ENCODE data around the gene GRIFIN. TPM values are rescaled to one million over a fixed set of nuclear protein-coding genes. Genes with fewer than 3 reads are reported as not detected.

Gene GRIFIN
- total and polyA plus RNA-seq, 9 of the 15 experiments (the other 6 are each of a cell fraction or from before 2014, with no cell fraction given): not detected

- TF ChIP-seq GATAD2B (IDR thresholded peaks at IDR 0.05; ENCODE audit: borderline replicate concordance) (no peak), U2AF2 (optimal IDR thresholded peaks at IDR 0.05; ENCODE audit: low read depth, low read length) (no peak), RCOR1 (IDR thresholded peaks at IDR 0.05; ENCODE audit: borderline replicate concordance in 1 of 2, low read depth in 2 of 2, low read length in 2 of 2) (peak in 1 of 2 experiments; percentile 42; a peak in 1 of 4 replicates), ZNF12 (CRISPR knock-in tag; IDR thresholded peaks at IDR 0.05) (0 out of 2 replicates have a peak, but pooled peaks have one; percentile 41), NFXL1 (CRISPR knock-in tag; IDR thresholded peaks at IDR 0.05) (no peak), ZNF282 (CRISPR knock-in tag; IDR thresholded peaks at IDR 0.05) (no peak)
- TF ChIP-seq, protein P1, sequence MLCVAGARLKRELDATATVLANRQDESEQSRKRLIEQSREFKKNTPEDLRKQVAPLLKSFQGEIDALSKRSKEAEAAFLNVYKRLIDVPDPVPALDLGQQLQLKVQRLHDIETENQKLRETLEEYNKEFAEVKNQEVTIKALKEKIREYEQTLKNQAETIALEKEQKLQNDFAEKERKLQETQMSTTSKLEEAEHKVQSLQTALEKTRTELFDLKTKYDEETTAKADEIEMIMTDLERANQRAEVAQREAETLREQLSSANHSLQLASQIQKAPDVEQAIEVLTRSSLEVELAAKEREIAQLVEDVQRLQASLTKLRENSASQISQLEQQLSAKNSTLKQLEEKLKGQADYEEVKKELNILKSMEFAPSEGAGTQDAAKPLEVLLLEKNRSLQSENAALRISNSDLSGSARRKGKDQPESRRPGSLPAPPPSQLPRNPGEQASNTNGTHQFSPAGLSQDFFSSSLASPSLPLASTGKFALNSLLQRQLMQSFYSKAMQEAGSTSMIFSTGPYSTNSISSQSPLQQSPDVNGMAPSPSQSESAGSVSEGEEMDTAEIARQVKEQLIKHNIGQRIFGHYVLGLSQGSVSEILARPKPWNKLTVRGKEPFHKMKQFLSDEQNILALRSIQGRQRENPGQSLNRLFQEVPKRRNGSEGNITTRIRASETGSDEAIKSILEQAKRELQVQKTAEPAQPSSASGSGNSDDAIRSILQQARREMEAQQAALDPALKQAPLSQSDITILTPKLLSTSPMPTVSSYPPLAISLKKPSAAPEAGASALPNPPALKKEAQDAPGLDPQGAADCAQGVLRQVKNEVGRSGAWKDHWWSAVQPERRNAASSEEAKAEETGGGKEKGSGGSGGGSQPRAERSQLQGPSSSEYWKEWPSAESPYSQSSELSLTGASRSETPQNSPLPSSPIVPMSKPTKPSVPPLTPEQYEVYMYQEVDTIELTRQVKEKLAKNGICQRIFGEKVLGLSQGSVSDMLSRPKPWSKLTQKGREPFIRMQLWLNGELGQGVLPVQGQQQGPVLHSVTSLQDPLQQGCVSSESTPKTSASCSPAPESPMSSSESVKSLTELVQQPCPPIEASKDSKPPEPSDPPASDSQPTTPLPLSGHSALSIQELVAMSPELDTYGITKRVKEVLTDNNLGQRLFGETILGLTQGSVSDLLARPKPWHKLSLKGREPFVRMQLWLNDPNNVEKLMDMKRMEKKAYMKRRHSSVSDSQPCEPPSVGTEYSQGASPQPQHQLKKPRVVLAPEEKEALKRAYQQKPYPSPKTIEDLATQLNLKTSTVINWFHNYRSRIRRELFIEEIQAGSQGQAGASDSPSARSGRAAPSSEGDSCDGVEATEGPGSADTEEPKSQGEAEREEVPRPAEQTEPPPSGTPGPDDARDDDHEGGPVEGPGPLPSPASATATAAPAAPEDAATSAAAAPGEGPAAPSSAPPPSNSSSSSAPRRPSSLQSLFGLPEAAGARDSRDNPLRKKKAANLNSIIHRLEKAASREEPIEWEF (CRISPR knock-in tag; IDR thresholded peaks at IDR 0.05): no peak
These were observed 1.5 kb upstream of the GRIFIN start (continued) for GRCh38 chr7:2477447-2478398.
